Stimulated activated CD4-positive, alpha-beta T cell treated with anti-CD3 and anti-CD28 coated beads, Interleukin-2, amount 100 ng/mL, for 4 hours (primary cell): ENCODE measurements around the gene AIG1.
"Not testable (repeated sequence)": the region's sequence is repeated elsewhere in the genome, so short reads cannot be mapped to it uniquely, and the experiment has no call there.

Source experiments
- DNase-seq: peaks from one replicate; pipeline ENCODE4 v3.0.0-alpha.2; 2020; ENCODE audit warnings: low read depth

Gene AIG1

GRCh38 chr6:143060806-143061596 lies at the start of gene AIG1:
Gene AIG1, plus strand, starts transcription at chr6:143060889. Its CDS starts 37 bp downstream, at chr6:143060926.
- peak; percentile 62 for DNase-seq

- DNase-seq = no peak
These were observed 45.9 kb upstream of the AIG1 start for GRCh38 chr6:143014764-143015163.

DNA sequence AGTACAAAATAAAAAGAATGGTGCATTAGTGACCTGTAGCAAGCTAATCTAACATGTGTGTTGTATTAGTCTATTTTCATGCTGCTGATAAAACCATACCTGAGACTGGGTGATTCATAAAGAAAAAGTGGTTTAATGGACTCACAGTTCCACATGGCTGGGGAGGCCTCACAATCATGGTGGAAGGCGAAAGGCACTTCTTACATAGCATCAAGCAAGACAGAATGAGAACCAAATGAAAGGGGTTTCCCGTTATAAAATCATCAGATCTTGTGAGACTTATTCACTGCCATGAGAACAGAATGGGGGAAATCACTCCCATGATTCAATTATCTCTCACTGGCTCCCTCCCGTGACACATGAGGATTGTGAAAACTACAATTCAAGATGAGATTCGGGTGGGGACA lies 45.4 kb upstream of the AIG1 start:
- DNase-seq = no peak

DNA sequence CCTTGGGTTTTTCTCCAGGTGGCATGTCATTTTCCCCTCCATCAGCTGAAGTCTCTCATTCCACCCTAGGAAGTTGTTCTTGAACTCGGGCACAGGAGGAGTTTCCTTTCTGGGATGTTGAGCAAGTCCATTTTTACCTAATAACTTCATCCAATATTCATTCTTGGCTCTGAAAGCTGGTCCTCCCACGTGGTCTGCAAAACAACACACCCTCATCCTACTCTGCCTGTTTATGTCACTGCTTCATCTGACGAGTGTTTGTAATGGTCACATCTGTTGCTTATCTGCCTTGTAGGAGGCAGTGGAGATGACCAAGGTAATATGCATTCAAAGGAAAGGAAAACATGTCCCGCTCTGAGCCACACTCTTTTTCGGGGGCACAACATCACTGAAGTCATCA lies 41.7 kb upstream of the AIG1 start:
- DNase-seq = no peak

DNA sequence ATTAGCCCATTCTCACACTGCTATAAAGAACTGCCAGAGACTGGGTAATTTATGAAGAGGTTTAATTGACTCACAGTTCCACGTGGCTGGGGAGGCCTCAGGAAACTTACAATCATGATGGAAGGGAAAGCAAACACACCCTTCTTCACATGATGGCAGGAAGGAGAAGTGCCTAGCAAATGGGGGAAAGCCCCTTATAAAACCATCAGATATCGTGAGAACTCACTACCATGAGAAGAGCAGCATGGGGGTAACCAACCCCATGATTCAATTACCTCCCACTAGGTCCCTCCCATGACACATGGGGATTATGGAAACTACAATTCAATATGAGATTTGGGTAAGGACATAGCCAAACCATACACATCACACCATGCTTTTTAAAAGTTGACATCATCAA lies 39.8 kb upstream of the AIG1 start:
- DNase-seq = not testable (repeated sequence)

DNA sequence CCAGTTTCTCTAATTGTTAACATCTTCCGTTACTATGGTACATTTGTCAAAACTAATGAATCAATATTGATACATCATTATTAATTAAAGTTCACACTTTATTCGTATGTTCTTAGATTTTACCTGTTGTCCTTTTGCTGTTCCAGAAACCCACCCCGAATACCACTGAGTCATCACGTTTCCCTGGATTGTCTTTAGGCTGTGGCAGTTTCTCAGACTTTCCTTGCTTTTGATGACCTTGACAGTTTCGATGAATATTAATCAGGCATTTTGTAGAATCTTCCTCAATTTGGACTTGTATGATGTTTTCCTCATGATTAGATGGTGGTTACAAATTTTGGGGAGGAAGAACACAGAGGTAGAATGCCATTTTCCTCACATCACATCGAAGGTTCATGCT lies 39.1 kb upstream of the AIG1 start:
- DNase-seq = no peak

- no peak for DNase-seq
These were observed 38.1 kb upstream of the AIG1 start for GRCh38 chr6:143022587-143022986.

GRCh38 chr6:143023695-143024094 lies 37.0 kb upstream of the AIG1 start:
- no peak for DNase-seq

DNA sequence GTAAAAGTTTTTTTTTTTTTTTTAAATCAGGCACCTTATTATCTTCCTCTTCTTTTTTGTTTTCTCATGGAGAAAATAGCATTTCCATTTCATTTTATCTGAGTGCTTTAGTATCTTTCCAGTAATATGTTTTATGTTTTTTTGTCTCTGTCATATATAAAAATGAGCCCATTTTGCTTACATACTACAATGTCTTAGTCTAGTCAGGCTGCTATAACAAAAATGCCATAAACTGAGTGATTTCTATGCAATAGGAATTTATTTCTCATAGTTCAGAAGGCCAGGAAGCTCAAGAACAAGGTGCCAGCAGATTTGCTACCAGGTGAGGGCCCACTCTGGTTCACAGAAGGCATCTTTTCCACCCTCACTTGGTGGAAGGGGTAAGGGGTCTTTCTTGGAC lies 35.7 kb upstream of the AIG1 start:
- no peak for DNase-seq

GRCh38 chr6:143026696-143027449 lies 33.8 kb upstream of the AIG1 start:
- DNase-seq = peak; percentile 32

DNA sequence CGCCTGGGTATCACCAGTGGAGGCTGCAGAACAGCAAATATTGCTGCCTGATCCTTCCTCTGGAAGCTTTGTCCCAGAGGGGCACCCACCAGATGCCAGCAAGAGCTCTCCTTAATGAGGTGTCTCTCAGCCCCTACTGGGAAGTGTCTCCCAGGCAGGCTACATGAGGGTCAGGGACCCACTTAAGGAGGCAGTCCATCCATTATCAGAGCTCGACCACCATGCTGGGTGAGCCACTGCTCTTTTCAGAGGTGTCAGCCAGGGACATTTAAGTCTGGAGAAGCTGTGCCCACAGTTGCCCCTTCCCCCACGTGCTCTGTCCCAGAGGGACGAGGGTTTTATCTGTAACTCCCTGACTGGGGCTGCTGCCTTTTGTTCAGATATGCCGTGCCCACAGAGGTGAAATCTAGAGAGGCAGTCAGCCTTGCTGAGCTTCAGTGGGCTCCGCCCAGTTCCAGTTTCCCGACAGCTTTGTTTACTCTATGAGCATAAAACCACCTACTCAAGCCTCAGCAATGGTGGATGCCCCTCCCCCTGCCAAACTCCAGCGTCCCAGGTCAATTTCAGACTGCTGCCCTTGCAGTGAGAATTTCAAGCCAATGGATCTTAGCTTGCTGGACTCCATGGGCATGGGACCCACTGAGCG lies 25.9 kb upstream of the AIG1 start:
- no peak for DNase-seq

- no peak for DNase-seq
These were observed 23.2 kb upstream of the AIG1 start for GRCh38 chr6:143037470-143037869.

- no peak for DNase-seq
These were observed 21.9 kb upstream of the AIG1 start for GRCh38 chr6:143038833-143039232.

DNA sequence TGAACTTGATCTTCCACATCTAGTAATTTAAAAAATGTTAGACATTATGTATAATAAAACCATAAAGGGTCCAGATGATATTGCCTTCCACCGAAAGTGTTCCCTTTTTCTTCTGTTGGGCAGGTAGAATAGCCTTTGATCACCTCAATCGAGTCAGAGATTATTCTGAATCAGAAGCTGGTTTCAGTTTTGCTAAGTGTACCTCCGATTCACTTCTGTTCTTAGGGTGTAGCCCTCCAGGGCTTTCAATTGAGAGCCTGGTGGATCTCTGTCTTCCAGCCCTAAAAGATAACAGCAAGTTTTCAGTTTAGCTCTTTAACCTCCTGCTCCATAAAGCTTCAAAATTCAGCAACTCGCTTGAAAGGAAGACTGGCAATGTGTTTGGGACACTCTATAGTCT lies 21.1 kb upstream of the AIG1 start:
- DNase-seq = no peak

DNA sequence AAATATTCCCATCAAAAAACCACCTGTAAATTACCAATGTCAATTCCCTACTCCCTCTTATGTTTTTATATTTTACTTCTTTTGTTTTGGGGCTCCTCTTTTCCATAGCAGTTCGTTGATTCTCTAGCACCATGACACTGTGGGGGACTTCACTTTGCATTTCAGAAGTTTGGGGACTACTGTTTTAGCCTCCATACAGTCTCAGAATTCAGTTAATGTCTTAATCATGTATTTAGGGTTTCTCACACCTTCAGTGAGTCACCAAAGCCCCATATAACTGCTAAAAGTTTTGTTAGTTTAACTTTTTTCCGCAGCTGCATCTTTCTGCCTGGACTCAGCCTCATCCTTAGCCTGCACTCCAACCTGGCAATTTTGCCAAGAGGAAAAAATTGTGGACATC lies 20.7 kb upstream of the AIG1 start:
- no peak for DNase-seq

DNA sequence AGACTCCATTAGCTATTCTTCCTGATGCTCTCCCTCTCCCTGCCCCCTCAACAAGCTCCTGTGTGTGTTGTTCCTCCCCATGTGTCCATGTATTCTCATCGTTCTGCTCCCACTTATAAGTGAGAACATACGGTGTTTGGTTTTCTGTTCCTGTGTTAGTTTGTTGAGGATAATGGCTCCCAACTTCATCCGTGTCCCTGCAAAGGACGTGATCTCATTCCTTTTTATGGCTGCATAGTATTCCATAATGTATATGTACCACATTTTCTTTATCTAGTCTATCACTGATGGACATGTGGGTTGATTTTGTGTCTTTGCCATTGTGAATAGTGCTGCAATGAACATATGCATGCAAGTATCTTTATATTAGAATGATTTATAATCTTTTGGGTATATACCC lies 16.3 kb upstream of the AIG1 start:
- not testable (repeated sequence) for DNase-seq

DNA sequence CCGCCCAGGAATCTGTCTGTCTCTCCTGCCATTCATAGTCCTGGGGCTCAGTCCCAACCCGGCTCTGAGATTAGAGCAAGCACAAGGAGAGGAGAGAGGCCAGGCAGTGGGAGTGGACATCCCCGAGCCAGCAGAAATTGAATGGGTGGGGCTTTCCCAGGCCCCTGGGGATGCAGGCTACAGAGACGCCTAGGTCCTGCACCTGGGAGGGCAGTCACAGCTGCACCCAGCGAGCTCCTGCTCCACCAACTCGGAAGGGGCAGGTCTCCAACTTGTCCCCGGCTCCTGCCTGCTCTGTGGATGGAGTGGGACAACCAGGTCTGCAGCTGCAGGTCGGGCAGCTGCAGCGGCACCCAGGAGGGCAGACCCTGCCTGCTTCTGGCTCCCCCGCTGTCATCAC lies 11.1 kb upstream of the AIG1 start:
- DNase-seq = no peak

DNA sequence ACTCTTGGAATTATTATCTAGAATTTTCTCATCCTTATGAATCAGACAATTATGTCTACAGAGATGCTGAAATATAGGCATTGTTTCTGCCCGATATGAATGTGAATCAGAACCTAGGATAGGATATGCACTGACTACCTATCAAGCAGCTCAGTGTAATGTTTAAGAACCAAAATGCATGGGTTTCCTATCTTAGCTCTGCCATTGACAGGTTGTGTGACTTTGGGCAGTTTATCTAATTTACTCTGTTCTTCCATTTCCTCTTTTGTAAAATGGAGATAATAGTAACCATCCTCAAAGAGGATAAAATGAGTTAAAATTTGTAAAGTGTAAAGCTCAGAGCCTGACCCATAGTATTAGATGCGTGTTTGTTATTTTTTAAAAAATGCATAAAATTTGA lies 10.2 kb upstream of the AIG1 start:
- DNase-seq = no peak

DNA sequence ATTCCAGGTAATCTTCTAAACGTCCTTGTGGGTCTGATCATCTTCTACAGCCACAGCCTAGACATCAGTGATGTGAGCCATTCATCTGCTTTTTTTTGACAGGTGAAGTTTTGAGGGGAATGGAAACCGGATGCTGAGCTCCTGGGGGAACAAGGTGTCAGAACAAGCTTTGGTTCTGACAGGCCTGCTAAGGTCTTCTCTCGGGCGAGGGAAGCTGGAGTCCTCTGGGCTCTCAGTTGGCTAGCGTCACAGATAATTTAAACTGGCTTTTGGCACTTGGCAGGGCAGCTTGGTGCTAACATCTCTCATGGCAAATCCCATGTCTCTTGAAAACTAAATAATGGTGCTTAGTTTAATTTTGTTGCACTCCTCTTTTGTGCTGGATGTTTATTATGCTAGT lies 8.4 kb upstream of the AIG1 start:
- no peak for DNase-seq

DNA sequence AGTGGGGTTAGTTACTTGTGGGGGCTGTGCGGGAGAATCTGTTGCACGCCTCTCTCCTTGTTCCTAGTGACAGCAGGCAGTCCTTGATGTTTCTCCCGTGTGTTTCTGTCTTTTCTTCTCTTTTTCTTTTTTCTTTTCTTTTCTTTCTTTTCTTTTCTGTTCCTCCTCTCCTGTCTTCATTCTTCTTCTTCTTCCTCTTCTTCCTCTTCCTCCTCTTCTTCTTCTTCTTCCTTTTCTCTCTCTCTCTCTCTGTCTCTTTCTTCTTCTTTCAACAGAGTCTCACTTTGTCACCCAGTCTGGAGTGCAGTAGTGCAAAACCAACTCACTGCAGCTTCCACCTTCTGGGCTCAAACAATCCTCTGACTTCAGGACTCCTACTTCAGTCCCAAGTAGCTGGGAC lies 6.8 kb upstream of the AIG1 start:
- DNase-seq = no peak

- DNase-seq = no peak
These were observed 6.4 kb upstream of the AIG1 start for GRCh38 chr6:143054329-143054728.

- DNase-seq = no peak
These were observed 5.5 kb upstream of the AIG1 start for GRCh38 chr6:143055213-143055612.

- DNase-seq = no peak
These were observed 4.8 kb upstream of the AIG1 start for GRCh38 chr6:143055891-143056290.
